AG04449 (cell line): ENCODE measurements around the gene KRT3.
"Not testable (repeated sequence)": the region's sequence is repeated elsewhere in the genome, so short reads cannot be mapped to it uniquely, and the experiment has no call there.

Experiments
- CTCF ChIA-PET: fragments of 350-600 bp; formaldehyde crosslinking; extraction: SDS; loops from one replicate; lab custom pipeline; 2021; ENCODE audit warnings: antibody characterized with exemption; lab: Yijun Ruan, JAX
- POLR2A ChIA-PET: fragments of 400-600, 350-600 bp; formaldehyde crosslinking; extraction: SDS; loops from one replicate; lab custom pipeline; 2020; ENCODE audit warnings: antibody characterized with exemption, inconsistent platforms; lab: Yijun Ruan, JAX
- DNase-seq: peaks from one replicate; pipeline ENCODE4 v3.0.0-alpha.2; 2010; ENCODE audit warnings: low read depth, low spot score
- H3K4me3 ChIP-seq: 2 replicates; pipeline ENCODE4 v1.5.1; 2011; ENCODE audit warnings: low read depth, mild to moderate bottlenecking, control low read depth, low read length
- CTCF ChIP-seq: IDR thresholded peaks from one replicate; pipeline ENCODE4 v1.5.1; 2011; ENCODE audit warnings: mild to moderate bottlenecking, moderate library complexity, low read length, control low read depth, inconsistent platforms; ENCODE audit not compliant: insufficient read depth; ENCODE audit errors: missing control alignments

The KRT3 gene

GRCh38 chr12:52765702-52766101 is 30.2 kb downstream of the KRT3 start:
- ChIA-PET POLR2A (no interaction called here), CTCF (no interaction called here)
- no peak for DNase-seq
- no peak for TF ChIP-seq CTCF
- no peak overlapping the region for H3K4me3 ChIP-seq

GRCh38 chr12:52763991-52764390 is 31.9 kb downstream of the KRT3 start:
- DNase-seq, result no peak
- TF ChIP-seq CTCF, result no peak
- POLR2A ChIA-PET, result no interaction called here
- CTCF ChIA-PET, result no interaction called here
- H3K4me3 ChIP-seq, result no peak overlapping the region

GRCh38 chr12:52763036-52763659 is 32.8 kb downstream of the KRT3 start:
- DNase-seq, result no peak
- H3K4me3 ChIP-seq, result no peak overlapping the region
- TF ChIP-seq CTCF, result no peak
- ChIA-PET POLR2A (no interaction called here), CTCF (no interaction called here)

GRCh38 chr12:52761802-52762201 is 34.1 kb downstream of the KRT3 start:
- no peak overlapping the region for H3K4me3 ChIP-seq
- POLR2A ChIA-PET, result no interaction called here
- CTCF ChIA-PET, result no interaction called here
- TF ChIP-seq CTCF, result no peak
- no peak for DNase-seq

- POLR2A ChIA-PET, DNase-seq, H3K4me3 ChIP-seq, CTCF ChIA-PET: not testable (repeated sequence)
Observed at GRCh38 chr12:52761218-52761617, 34.7 kb downstream of the KRT3 start.

- ChIA-PET POLR2A (no interaction called here), CTCF (no interaction called here)
- no peak for DNase-seq
- no peak for TF ChIP-seq CTCF
- H3K4me3 ChIP-seq, result no peak overlapping the region
Observed at GRCh38 chr12:52760623-52761022, 35.3 kb downstream of the KRT3 start.

- TF ChIP-seq CTCF, result no peak
- no peak overlapping the region for H3K4me3 ChIP-seq
- DNase-seq, result no peak
- ChIA-PET POLR2A (no interaction called here), CTCF (interaction anchor here (1.7 kb wide), 1 partner anchor 111 kb away, joined by 3 read pairs; no protein-coding TSS in a partner anchor)
Observed at GRCh38 chr12:52759695-52760094, 36.2 kb downstream of the KRT3 start.
